OCI-LY1 (cell line): ENCODE results near the gene CEP112.

Source experiments
- CTCF ChIP-seq: fragments of 200-600 bp; sonication (generic), shearing (Covaris generic); IDR thresholded peaks from 2 replicates; pipeline ENCODE4 v1.5.1; 2017; ENCODE audit warnings: mild to moderate bottlenecking, antibody characterized with exemption, low read length, moderate library complexity, mixed read lengths
- EZH2 ChIP-seq: fragments of 200-600 bp; sonication (generic), shearing (Covaris generic); IDR thresholded peaks from 2 replicates; pipeline ENCODE4 v1.8.0; 2017; ENCODE audit warnings: borderline replicate concordance, mixed run types, mild to moderate bottlenecking, antibody characterized with exemption, low read length, moderate library complexity, mixed read lengths

- TF ChIP-seq CTCF (no peak), EZH2 (no peak)
Observed at GRCh38 chr17:65664696-65665095, 527.2 kb downstream of the CEP112 start.
